Measurements from ENCODE around the gene DCAKD. TPM values are rescaled to one million over a fixed set of nuclear protein-coding genes. Genes with fewer than 3 reads are reported as not detected.
A peak's percentile ranks its signal among the peaks of the same experiment; 100 is the strongest.

Gene DCAKD, protein sequence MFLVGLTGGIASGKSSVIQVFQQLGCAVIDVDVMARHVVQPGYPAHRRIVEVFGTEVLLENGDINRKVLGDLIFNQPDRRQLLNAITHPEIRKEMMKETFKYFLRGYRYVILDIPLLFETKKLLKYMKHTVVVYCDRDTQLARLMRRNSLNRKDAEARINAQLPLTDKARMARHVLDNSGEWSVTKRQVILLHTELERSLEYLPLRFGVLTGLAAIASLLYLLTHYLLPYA
- total RNA-seq (10 to 100 TPM; 18.7 to 40.7 (median 29.7) TPM), total RNA-seq (13.4 to 45.0 (median 21.9) reads per million in 29 experiments)
- total RNA-seq (2013), result 21.6 TPM

DNA sequence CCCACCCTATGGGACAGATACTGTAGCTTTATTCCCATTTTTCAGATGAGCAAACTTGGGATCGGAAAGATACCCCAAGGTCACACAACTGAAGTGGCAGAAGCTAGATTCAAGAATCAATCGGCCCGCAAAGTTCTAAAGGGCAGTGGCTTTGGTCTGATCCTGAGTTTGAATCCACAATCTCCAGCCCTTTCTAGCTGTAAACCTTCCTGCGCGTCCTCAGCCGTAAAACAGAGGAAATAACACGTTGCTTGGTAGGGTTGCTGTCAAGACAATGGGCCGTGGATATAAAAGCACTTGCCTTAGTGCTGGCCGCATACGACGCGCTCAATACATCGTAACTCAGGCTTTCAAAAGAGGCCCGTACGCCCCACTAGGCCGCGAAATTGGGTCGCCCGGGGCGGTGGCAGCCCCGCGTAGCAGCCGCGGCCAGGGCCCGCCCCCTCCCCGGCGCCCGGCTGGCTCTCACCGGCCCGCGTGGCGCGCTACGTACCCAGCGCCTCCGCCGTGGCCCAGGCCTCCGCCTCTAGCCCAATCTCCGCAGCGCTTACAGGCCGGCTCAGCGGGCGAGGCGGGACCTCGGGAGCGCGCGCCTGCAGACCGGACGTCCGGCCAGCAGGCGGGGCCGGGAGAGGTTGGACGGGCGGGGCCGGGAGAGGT, at the start of gene DCAKD:
DCAKD (minus strand) TSS at position 573 of the 660 bp plus-strand sequence. CDS start 16,747 bp downstream, outside the sequence.
- POLR2A ChIA-PET, result interaction anchor here in 1 of 2 donors (0.6 kb wide), 1 partner anchor 11 kb away, joined by 4 read pairs; no protein-coding TSS in a partner anchor
- Histone ChIP-seq H3K4me3 (ENCODE audit: control insufficient read depth in 1 of 2, extremely low read depth in 1 of 2, low read length in 1 of 2) (peak within 1 kb of the TSS; percentile 76 to 81), H3K4me1 (ENCODE audit: control insufficient read depth in 1 of 2, extremely low read depth in 1 of 2, insufficient read depth in 2 of 2, low read length in 2 of 2) (peaks cover 12 to 42% of the 10 kb centered on the region in 2 experiments), H3K36me3 (ENCODE audit: control insufficient read depth in 2 of 2, extremely low read depth in 1 of 2, insufficient read depth in 1 of 2, low read length in 1 of 2) (peaks cover 2 to 8% of the 10 kb centered on the region in 2 donors), H3K27me3 (replicated peaks in 1 of 2; ENCODE audit: control insufficient read depth in 2 of 2, extremely low read depth in 1 of 2, insufficient read depth in 2 of 2, low read length in 1 of 2) (no peaks in the 10 kb centered on the region), H3K9me3 (no peaks in the 10 kb centered on the region), H3K27ac (ENCODE audit: low read length) (peak within 1 kb of the TSS; percentile 85)
- no peaks in the 10 kb centered on the region for H3K9me3 Mint-ChIP-seq
- peaks cover 31 to 45% (median 43%) of the 10 kb centered on the region in 3 donors for H3K4me1 Mint-ChIP-seq
- H3K36me3 Mint-ChIP-seq, result no peaks in the 10 kb centered on the region
- H3K4me3 Mint-ChIP-seq, result peak within 1 kb of the TSS; percentile 86 to 92 (median 87)
- H3K27me3 Mint-ChIP-seq, result no peaks in the 10 kb centered on the region
- peak; percentile 70 to 94 (median 81) for DNase-seq
- H3K27ac Mint-ChIP-seq, result peak within 1 kb of the TSS; percentile 98
- CTCF ChIA-PET, result interaction anchor here (0.5 to 1.3 kb wide), 4 partner anchors 29 to 266 kb away, joined by 3 to 10 read pairs (median 4); no protein-coding TSS in a partner anchor
- under 1% methylated on average over 39 of the region's 56 CpGs for WGBS (ENCODE audit: insufficient coverage)
- ATAC-seq (replicated peaks in 1 of 4), result peak; percentile 93 to 99 (median 96)

DNA sequence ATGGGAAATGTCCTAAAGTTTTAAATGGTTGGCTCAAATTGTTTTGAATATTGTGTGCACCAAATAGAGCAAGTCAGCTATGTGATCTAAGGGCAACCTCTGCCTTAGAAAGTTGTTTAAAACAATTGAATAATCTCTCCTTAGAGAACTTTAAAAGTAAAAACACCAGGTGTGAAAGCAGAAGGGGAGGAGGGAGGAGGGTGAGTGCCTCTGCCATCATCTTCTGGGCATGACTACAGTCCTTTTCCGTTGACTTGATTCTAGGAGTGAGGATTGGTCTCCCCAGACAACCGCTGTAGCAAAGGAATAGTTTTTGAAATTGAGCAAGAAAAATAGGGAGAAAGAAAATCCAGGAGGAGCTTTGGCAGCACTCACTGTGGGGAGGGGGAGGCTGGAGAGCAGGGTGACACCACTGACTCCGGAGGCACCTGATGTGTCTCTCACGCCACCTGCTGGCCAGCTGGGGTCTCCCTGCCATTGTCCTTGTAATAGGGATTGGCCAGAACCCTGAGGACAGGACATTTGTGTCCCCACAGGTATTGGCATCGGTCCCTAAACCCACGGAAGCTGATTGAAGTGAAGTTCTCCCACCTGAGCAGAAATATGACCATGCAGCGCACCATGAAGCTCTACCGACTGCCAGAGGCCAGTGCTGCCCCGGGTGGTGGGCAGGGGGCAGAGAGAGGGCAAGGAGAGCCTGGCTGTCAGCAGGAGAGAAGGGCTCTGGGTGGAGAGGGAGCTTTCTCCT, 47.6 kb upstream of the DCAKD start:
- H3K9me3 Mint-ChIP-seq, result no peaks in the 10 kb centered on the region
- no peaks in the 10 kb centered on the region for H3K4me1 Mint-ChIP-seq
- H3K27ac ChIP-seq (ENCODE audit: low read length), result no peak overlapping the region
- H3K36me3 Mint-ChIP-seq, result peaks cover 60% of the 10 kb centered on the region
- peaks cover 40 to 80% of the 10 kb centered on the region in 2 donors for H3K36me3 ChIP-seq (ENCODE audit: control insufficient read depth in 2 of 2, extremely low read depth in 1 of 2, insufficient read depth in 1 of 2, low read length in 1 of 2)
- CTCF ChIA-PET, result interaction anchor here (0.6 to 1.2 kb wide), 5 partner anchors 8 to 997 kb away, joined by 3 read pairs; no protein-coding TSS in a partner anchor
- peak; percentile 39 to 80 (median 67) for DNase-seq
- H3K27ac Mint-ChIP-seq, result peak overlapping the region in 1 of 2 donors; percentile 28
- H3K4me3 ChIP-seq (ENCODE audit: control insufficient read depth in 1 of 2, extremely low read depth in 1 of 2, low read length in 1 of 2), result no peak overlapping the region
- no peaks in the 10 kb centered on the region for H3K27me3 Mint-ChIP-seq
- 73% methylated on average over 8 of the region's 9 CpGs for WGBS (ENCODE audit: insufficient coverage)
- H3K27me3 ChIP-seq (replicated peaks in 1 of 2; ENCODE audit: control insufficient read depth in 2 of 2, extremely low read depth in 1 of 2, insufficient read depth in 2 of 2, low read length in 1 of 2), result no peaks in the 10 kb centered on the region
- H3K9me3 ChIP-seq, result no peaks in the 10 kb centered on the region
- POLR2A ChIA-PET, result no interaction called here
- no peaks in the 10 kb centered on the region for H3K4me1 ChIP-seq (ENCODE audit: control insufficient read depth in 1 of 2, extremely low read depth in 1 of 2, insufficient read depth in 2 of 2, low read length in 2 of 2)
- H3K4me3 Mint-ChIP-seq, result no peak overlapping the region
- ATAC-seq (replicated peaks in 1 of 4), result peak; percentile 79 to 88 (median 80)

DNA sequence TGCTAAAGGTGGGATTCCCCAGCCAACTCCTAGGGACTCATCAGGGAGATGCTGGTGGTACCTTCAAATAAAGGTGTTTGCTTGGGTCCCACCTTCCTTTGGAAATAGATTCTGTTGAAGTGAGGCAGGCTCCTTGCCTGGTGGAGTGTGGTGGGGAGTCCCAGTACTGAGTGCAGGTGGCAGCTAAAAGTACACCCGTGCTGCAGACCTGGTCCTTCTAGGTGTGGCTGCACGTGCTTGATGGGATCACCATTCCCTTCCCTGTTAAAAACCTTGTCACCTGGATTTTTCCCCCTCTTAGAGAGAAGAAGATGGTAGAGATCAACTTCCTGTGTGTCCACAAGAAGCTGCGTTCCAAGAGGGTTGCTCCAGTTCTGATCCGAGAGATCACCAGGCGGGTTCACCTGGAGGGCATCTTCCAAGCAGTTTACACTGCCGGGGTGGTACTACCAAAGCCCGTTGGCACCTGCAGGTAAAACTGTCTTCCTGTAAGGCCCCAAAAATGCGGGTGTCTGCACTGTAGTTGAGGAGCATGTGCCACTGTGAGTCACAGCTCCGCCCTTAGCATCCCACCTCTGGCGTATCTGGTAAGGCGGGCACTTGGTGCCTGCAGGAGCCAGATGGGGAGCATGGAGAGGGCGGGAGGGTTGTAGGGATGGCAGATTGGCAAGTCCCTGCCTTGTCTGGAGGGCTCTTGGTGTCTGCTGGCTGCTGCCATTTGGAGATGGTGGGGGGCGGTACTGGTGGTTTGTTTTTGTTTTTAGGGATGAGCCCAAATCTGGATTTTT, 46.8 kb upstream of the DCAKD start:
- no peak overlapping the region for H3K4me3 ChIP-seq (ENCODE audit: control insufficient read depth in 1 of 2, extremely low read depth in 1 of 2, low read length in 1 of 2)
- H3K9me3 Mint-ChIP-seq, result no peaks in the 10 kb centered on the region
- DNase-seq (no peak), ATAC-seq (replicated peaks in 1 of 4) (no peak)
- H3K36me3 ChIP-seq (ENCODE audit: control insufficient read depth in 2 of 2, extremely low read depth in 1 of 2, insufficient read depth in 1 of 2, low read length in 1 of 2), result peaks cover 40 to 80% of the 10 kb centered on the region in 2 donors
- H3K4me1 ChIP-seq (ENCODE audit: control insufficient read depth in 1 of 2, extremely low read depth in 1 of 2, insufficient read depth in 2 of 2, low read length in 2 of 2), result no peaks in the 10 kb centered on the region
- H3K9me3 ChIP-seq, result no peaks in the 10 kb centered on the region
- H3K27me3 Mint-ChIP-seq, result no peaks in the 10 kb centered on the region
- 86% methylated on average over 10 of the region's 13 CpGs for WGBS (ENCODE audit: insufficient coverage)
- no peaks in the 10 kb centered on the region for H3K27me3 ChIP-seq (replicated peaks in 1 of 2; ENCODE audit: control insufficient read depth in 2 of 2, extremely low read depth in 1 of 2, insufficient read depth in 2 of 2, low read length in 1 of 2)
- H3K27ac ChIP-seq (ENCODE audit: low read length), result no peak overlapping the region
- peak overlapping the region; percentile 19 to 59 for H3K27ac Mint-ChIP-seq
- CTCF ChIA-PET, result interaction anchor here in 1 of 2 donors (0.6 to 0.7 kb wide), 2 partner anchors 49 to 996 kb away, joined by 3 to 4 read pairs; no protein-coding TSS in a partner anchor
- POLR2A ChIA-PET, result no interaction called here
- H3K36me3 Mint-ChIP-seq, result peaks cover 57% of the 10 kb centered on the region
- no peaks in the 10 kb centered on the region for H3K4me1 Mint-ChIP-seq
- no peak overlapping the region for H3K4me3 Mint-ChIP-seq

DNA sequence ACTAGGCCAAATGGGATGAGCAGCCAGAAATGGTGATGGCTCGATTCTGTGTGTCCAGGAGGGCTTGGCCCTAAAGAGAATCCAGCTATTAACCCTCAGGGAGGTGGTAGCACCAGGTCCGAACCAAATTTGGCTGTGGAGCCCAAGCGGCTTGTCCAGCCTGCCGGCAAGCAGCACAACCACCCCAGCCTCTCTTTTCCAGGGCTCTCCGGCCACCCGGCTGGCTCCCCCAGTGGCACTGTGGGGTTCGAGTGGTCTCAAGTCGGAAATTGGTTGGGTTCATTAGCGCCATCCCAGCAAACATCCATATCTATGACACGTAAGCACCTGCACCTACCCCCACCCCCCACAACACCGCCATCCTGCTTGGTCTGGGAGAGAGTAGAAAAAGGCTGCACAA, 45.5 kb upstream of the DCAKD start:
- no peaks in the 10 kb centered on the region for H3K9me3 ChIP-seq
- Mint-ChIP-seq H3K27ac (no peak overlapping the region), H3K9me3 (no peaks in the 10 kb centered on the region), H3K4me1 (no peaks in the 10 kb centered on the region), H3K27me3 (no peaks in the 10 kb centered on the region), H3K36me3 (peaks cover 53% of the 10 kb centered on the region), H3K4me3 (no peak overlapping the region)
- CTCF ChIA-PET, result interaction anchor here in 1 of 2 donors (0.8 to 1.3 kb wide), 2 partner anchors 102 to 967 kb away, joined by 3 read pairs; no protein-coding TSS in a partner anchor
- DNase-seq, result no peak
- no peak for ATAC-seq (replicated peaks in 1 of 4)
- peaks cover 44 to 80% of the 10 kb centered on the region in 2 donors for H3K36me3 ChIP-seq (ENCODE audit: control insufficient read depth in 2 of 2, extremely low read depth in 1 of 2, insufficient read depth in 1 of 2, low read length in 1 of 2)
- H3K27ac ChIP-seq (ENCODE audit: low read length), result no peak overlapping the region
- no peaks in the 10 kb centered on the region for H3K4me1 ChIP-seq (ENCODE audit: control insufficient read depth in 1 of 2, extremely low read depth in 1 of 2, insufficient read depth in 2 of 2, low read length in 2 of 2)
- no peaks in the 10 kb centered on the region for H3K27me3 ChIP-seq (replicated peaks in 1 of 2; ENCODE audit: control insufficient read depth in 2 of 2, extremely low read depth in 1 of 2, insufficient read depth in 2 of 2, low read length in 1 of 2)
- H3K4me3 ChIP-seq (ENCODE audit: control insufficient read depth in 1 of 2, extremely low read depth in 1 of 2, low read length in 1 of 2), result no peak overlapping the region
- WGBS (ENCODE audit: insufficient coverage), result 95% methylated on average over 3 of the region's 11 CpGs
- POLR2A ChIA-PET, result no interaction called here

DNA sequence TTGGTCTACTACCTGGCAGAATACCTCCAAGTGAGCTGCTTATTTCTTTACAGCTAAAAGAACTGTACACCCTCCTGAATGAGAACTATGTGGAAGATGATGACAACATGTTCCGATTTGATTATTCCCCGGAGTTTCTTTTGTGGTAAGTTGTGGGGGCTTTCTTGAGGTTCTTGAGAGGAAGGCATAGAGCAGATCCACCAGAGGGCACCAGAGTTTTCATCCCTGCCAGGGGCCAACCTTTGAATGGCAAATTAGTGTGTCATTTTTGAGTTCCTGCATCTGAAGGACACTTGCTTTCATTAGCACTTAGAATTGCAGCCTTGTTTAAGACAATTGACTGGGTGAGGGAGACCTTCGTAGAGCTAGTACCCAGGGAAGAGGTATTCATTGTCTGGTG, 44.7 kb upstream of the DCAKD start:
- no peak for ATAC-seq (replicated peaks in 1 of 4)

More for the DNA sequence above, 44.7 kb upstream of the DCAKD start:
- ChIA-PET POLR2A (no interaction called here), CTCF (interaction anchor here in 1 of 2 donors (0.8 to 1.3 kb wide), 2 partner anchors 102 to 967 kb away, joined by 3 read pairs; no protein-coding TSS in a partner anchor)
- Mint-ChIP-seq H3K4me1 (no peaks in the 10 kb centered on the region), H3K36me3 (peaks cover 54% of the 10 kb centered on the region), H3K9me3 (no peaks in the 10 kb centered on the region), H3K4me3 (no peak overlapping the region), H3K27ac (no peak overlapping the region), H3K27me3 (no peaks in the 10 kb centered on the region)
- H3K36me3 ChIP-seq (ENCODE audit: control insufficient read depth in 2 of 2, extremely low read depth in 1 of 2, insufficient read depth in 1 of 2, low read length in 1 of 2), result peaks cover 45 to 81% of the 10 kb centered on the region in 2 donors
- WGBS (ENCODE audit: insufficient coverage), result 79% methylated on average over 3 of the region's 3 CpGs
- H3K27me3 ChIP-seq (replicated peaks in 1 of 2; ENCODE audit: control insufficient read depth in 2 of 2, extremely low read depth in 1 of 2, insufficient read depth in 2 of 2, low read length in 1 of 2), result no peaks in the 10 kb centered on the region
- no peak overlapping the region for H3K27ac ChIP-seq (ENCODE audit: low read length)
- H3K9me3 ChIP-seq, result no peaks in the 10 kb centered on the region
- peak in 1 of 35 experiments; percentile 23 for DNase-seq
- no peak overlapping the region for H3K4me3 ChIP-seq (ENCODE audit: control insufficient read depth in 1 of 2, extremely low read depth in 1 of 2, low read length in 1 of 2)
- no peaks in the 10 kb centered on the region for H3K4me1 ChIP-seq (ENCODE audit: control insufficient read depth in 1 of 2, extremely low read depth in 1 of 2, insufficient read depth in 2 of 2, low read length in 2 of 2)
